Subcutaneous abdominal adipose tissue (tissue), 5 donors: ENCODE measurements around the gene ST8SIA2.

Experiments
- H3K27ac ChIP-seq: one replicate; pipeline ENCODE4 v1.7.0; 2013; ENCODE audit warnings: low read depth, mild to moderate bottlenecking, inconsistent platforms, low read length, moderate library complexity
- H3K27me3 ChIP-seq, 5 donors: one replicate each; pipeline ENCODE4 v1.7.0; 2013; ENCODE audit warnings: low read length in 5 of 5, inconsistent platforms in 1 of 5; ENCODE audit not compliant: control insufficient read depth in 5 of 5, insufficient read depth in 4 of 5
- H3K36me3 ChIP-seq, 5 donors: one replicate each; pipeline ENCODE4 v1.7.0; 2013; ENCODE audit warnings: low read length in 5 of 5; ENCODE audit not compliant: control insufficient read depth in 5 of 5, insufficient read depth in 5 of 5
- H3K4me1 ChIP-seq, 5 donors: one replicate each; pipeline ENCODE4 v1.7.0; 2013; ENCODE audit warnings: low read length in 5 of 5, mild to moderate bottlenecking in 3 of 5, moderate library complexity in 1 of 5; ENCODE audit not compliant: control insufficient read depth in 5 of 5, insufficient read depth in 5 of 5
- H3K4me3 ChIP-seq, 5 donors: one replicate each; pipeline ENCODE4 v1.7.0; 2013; ENCODE audit warnings: low read length in 5 of 5, low read depth in 1 of 5
- H3K9ac ChIP-seq, 5 donors: one replicate each; pipeline ENCODE4 v1.7.0; 2013; ENCODE audit warnings: low read length in 5 of 5, mild to moderate bottlenecking in 4 of 5, moderate library complexity in 3 of 5
- H3K9me3 ChIP-seq, 5 donors: one replicate each; pipeline ENCODE4 v1.7.0; 2013; ENCODE audit warnings: low read length in 5 of 5; ENCODE audit not compliant: control insufficient read depth in 5 of 5
- donor health status: healthy.
- donor health status: healthy.
- donor health status: healthy.
- donor health status: healthy.
- donor health status: healthy.

ST8SIA2 gene

DNA sequence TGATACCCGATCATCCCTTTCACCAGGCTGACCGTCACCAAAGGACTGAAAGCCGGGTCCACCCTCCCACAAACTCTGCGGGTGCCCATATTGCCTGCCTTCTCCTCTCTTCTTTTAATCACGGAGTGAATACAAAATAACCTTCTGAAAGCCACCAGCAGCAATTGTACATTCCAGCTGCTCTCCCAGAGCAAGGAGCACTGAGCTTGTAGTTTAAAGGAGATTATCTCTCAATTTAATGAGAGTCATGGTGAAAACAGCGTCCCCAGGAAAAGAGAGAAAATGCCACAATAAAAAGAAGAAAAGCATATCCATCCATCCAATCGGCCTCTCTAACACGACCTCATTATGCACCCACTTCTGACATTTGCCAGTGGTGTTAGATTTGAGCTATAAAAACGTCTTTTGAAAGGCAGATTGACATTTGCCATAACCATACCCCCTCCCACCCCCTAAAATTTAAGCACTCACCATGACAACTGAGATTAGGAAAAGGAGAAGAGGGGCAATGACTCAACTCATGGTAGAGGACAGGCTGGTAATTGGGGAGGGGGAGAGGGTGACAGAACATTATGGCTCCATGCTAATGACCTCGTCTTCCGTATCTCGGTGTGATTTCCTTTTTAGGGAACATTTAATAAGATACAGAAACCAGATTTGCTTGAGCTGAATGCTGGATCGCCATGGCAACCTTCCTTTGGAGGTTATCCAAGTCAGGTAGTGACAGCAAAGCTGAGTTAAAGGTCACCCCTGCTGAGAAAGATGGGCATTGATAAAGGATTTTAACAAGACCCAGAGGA lies 106.2 kb downstream of the ST8SIA2 start:
- H3K4me1 ChIP-seq: no peaks in the 10 kb centered on the region
- H3K9me3 ChIP-seq: no peaks in the 10 kb centered on the region
- H3K27me3 ChIP-seq: peaks cover 5 to 30% (median 17%) of the 10 kb centered on the region in 5 donors
- H3K4me3 ChIP-seq: no peak overlapping the region
- H3K36me3 ChIP-seq: no peaks in the 10 kb centered on the region
- no peak overlapping the region for H3K9ac ChIP-seq
- H3K27ac ChIP-seq: no peak overlapping the region

DNA sequence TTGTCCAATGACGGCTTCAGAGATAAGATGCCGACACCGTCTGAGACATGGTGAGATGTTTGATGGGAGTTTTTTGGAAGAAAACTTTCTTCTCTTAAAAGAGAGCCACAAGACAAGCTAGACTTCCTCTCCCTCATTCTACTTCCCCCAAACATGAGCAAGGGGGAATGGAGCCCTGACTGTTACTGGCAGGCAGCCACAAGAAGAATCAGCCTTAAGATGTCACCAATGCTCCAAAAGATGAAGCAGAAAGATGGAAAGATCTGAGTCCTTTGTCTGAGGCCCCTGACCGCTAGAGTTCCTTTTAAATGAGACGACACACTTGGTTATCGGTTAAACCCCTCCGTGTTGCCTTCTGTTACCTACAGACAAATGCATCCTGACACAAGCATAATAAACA lies 108.7 kb downstream of the ST8SIA2 start:
- Histone ChIP-seq H3K9ac (no peak overlapping the region), H3K27me3 (peaks cover 2 to 13% (median 5%) of the 10 kb centered on the region in 5 donors)

DNA sequence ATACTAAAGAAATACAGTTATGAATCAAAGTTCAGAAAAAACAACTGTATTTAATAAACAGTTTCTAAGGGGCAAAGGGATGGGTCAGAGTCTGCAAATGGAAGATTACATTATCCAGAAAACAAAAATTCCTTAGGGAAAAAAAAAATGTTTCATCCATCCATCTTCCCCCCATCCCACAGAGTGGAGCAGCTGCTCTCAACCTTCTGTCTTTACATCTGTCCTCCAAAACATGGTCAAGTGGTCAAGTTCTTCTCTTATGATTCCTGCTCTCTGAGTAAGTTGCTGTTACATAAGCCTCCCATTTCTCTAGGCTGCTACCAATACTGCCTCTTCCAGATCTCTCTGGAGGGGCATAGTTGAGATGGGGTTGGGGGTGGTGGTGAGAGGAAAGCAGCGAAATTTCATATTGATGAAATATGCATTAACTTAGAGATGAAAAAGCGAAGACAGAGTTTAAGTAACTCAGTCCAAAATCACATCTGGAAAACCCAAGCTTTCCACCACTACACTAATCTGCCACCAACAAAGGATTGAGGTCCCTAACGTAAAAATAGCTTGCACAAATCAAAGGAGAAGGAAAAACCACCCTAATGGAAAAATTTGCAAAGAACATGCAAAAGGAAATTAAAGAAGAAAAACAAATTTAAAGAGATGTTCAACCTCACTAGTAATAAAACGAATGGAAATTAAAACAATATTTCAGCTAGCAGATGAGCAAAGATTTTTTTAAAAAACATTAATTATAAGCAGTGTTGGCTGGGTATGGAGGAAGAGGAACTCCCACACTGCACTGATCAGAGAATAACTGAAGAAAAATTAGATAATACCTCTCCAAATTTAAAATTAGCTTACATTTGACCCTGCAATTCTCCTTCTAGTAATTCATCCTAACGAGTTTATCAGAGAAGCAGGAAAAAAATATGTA lies 109.5 kb downstream of the ST8SIA2 start:
- Histone ChIP-seq H3K4me1 (no peaks in the 10 kb centered on the region), H3K9ac (no peak overlapping the region), H3K27me3 (peaks cover 0 to 11% (median 3%) of the 10 kb centered on the region in 5 donors), H3K36me3 (no peaks in the 10 kb centered on the region), H3K9me3 (peaks cover 0 to 12% (median 8%) of the 10 kb centered on the region in 5 donors), H3K4me3 (no peak overlapping the region), H3K27ac (no peak overlapping the region)

More for the DNA sequence above, 108.7 kb downstream of the ST8SIA2 start:
- Histone ChIP-seq H3K4me1 (no peaks in the 10 kb centered on the region), H3K36me3 (no peaks in the 10 kb centered on the region), H3K4me3 (no peak overlapping the region), H3K9me3 (peaks cover 0 to 8% (median 3%) of the 10 kb centered on the region in 5 donors), H3K27ac (no peak overlapping the region)

DNA sequence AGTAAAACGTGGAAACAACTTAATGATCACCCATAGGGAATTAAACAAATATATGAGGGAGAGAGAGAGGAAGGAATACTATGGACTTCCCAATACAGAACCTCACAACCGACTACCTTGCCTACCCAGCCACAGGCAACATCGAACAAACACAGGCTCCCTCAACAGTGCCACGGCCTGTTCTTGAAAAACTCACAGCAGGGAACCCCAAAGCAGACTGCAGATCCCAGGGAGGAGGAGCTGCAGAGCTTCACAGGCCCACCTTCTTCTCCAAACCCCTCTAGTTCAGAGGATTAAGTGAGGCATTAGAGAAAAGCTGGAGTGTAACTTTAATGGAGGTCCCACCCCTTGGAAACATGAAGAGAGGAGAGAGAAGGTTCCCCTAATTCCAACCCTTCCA lies 110.2 kb downstream of the ST8SIA2 start:
- Histone ChIP-seq H3K9me3 (peaks cover 0 to 12% (median 8%) of the 10 kb centered on the region in 5 donors), H3K27me3 (peaks cover 0 to 8% (median 3%) of the 10 kb centered on the region in 5 donors), H3K27ac (no peak overlapping the region), H3K9ac (no peak overlapping the region), H3K36me3 (no peaks in the 10 kb centered on the region), H3K4me1 (no peaks in the 10 kb centered on the region), H3K4me3 (no peak overlapping the region)

DNA sequence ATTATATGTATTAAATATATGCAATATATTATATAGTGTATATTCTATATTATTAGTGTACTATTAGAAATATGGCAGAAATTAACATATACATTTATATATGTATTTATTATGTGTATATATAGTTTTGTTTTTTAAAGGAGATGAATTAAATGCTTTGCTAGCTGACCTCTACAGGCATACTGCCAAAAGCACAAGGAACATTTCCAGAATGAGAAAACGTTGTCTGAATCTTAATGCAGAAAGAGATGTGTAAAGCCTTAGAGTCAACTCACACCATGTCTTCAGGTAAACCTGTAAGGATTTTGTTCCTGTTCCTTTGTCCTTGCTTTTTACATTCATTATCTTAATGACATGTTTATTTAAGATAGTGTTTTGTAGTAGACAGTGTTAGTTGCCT lies 111.9 kb downstream of the ST8SIA2 start:
- Histone ChIP-seq H3K27me3 (no peaks in the 10 kb centered on the region), H3K4me3 (no peak overlapping the region), H3K27ac (no peak overlapping the region), H3K4me1 (no peaks in the 10 kb centered on the region), H3K9ac (no peak overlapping the region), H3K9me3 (peaks cover 0 to 12% (median 8%) of the 10 kb centered on the region in 5 donors), H3K36me3 (no peaks in the 10 kb centered on the region)

DNA sequence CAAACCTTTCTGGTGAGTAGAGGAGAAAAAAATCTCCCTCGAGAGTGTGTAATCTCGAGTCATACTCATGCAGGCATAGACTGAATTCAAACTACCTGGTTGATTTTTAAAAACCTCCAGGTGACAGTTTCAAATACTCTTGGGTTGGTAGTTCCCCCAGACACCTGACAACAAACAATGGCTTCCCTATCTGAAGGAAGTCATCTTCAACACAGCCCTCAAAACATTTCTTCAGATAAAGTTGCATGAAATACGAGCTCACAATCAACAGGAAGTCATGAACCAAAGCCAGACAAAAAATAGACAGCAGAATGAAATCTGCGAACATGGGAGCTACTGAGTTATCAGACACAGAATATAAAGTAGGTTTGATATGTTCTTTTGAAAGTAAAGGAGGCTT lies 112.8 kb downstream of the ST8SIA2 start:
- no peak overlapping the region for H3K27ac ChIP-seq
- H3K27me3 ChIP-seq: no peaks in the 10 kb centered on the region
- H3K36me3 ChIP-seq: no peaks in the 10 kb centered on the region
- H3K4me3 ChIP-seq: no peak overlapping the region
- H3K4me1 ChIP-seq: no peaks in the 10 kb centered on the region
- H3K9ac ChIP-seq: no peak overlapping the region
- peaks cover 0 to 12% (median 8%) of the 10 kb centered on the region in 5 donors for H3K9me3 ChIP-seq

DNA sequence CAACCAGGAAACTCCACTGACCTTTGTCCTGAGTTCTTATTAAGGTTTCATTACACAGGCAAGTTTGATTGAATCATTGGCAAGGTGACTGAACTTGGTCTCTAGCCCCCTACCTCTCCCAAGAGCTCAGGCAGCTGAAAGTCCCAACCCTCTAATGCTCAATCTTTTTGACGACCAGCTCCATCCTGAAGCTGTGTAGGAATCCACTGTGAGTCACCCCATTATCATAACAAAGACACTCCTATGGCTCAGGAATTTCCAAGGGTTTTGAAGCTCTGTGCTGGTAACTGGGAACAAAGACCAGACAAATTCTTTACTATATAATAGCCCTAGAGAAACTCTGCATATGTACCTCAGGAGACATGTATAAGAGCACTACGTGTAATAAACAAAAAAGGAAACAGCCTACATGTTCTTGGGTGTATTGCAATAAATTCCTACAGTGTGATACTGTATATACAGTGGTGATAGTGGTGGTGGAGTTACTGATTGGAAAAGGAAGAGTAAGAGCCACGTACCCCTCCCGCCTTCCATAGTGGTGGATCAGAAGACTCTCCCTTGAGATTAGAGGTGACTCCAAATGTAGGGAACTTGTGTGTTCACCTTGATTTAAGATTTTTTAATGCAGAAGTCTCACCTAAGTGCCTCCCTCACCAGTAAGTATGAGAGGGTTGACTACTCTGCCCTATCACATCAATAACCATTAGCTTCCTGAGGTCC lies 116.6 kb downstream of the ST8SIA2 start:
- no peak overlapping the region for H3K4me3 ChIP-seq

More for the DNA sequence above, 116.6 kb downstream of the ST8SIA2 start:
- H3K9me3 ChIP-seq: peaks cover 0 to 12% (median 8%) of the 10 kb centered on the region in 5 donors
- no peak overlapping the region for H3K9ac ChIP-seq
- H3K36me3 ChIP-seq: no peaks in the 10 kb centered on the region
- no peaks in the 10 kb centered on the region for H3K4me1 ChIP-seq
- no peaks in the 10 kb centered on the region for H3K27me3 ChIP-seq
- no peak overlapping the region for H3K27ac ChIP-seq
